HG02981 (cell line): ENCODE data around the gene BORCS5.

Source experiments
- ATAC-seq: cut with Tn5 transposase; IDR thresholded peaks from one replicate; pipeline ENCODE4 v1.9.1; 2021; ENCODE audit warnings: mild to moderate bottlenecking, moderate library complexity; ENCODE audit not compliant: unreplicated experiment

Gene BORCS5

DNA sequence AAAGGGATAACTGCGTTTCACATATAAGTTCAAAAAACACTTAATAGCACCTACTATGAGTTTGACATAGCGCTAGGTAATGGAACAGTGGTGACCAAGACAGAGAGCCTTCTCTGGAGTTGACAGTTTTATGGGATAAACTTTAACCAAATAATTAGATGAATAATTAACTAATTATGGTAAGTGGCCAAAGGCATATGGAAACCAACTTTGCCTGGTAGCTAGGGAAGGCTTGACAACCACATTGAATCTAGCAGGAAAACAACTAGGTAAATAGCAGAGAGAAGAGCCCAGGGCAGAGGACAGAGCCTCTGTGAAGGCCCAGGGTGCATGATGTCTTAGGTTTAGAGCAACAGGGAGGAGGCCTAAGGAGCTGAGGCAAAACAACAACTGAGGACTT is 153.7 kb downstream of the BORCS5 start:
- no peak for ATAC-seq

DNA sequence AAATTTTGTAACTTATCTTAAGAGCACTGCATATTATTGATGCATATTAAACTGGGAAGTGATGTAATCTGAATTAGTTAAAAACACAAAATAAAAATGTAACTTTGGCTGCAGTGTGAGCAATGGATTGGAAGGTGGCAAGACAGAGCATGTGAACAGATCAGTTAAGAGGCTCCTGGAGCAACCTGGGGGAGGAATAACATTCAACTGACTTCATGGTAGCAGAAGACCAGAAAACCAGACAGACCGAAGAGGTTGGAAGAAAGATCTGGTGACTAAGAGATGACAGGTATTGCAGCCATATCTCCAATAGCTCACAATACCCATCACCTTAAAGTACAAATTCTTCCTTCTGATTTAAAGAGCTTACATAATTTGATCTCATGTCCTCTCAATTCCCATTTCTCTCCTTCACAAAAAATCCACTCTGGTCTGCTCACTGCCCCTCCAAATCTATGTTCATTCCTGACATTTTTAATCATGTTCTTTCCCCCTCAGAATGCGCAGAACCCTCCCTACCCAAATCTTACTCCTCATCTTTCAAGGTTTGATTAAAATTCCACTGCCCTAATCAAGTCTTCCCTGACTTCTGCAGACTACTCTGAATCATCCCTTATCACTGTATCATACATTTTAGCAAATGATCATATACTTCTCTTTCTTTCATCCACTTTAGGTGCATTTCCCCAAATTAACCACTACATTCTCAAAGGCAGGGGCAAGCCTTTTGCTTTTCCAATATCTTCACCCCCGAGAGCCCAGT is 154.3 kb downstream of the BORCS5 start:
- no peak for ATAC-seq

GRCh38 chr12:12511895-12512711 is 155.2 kb downstream of the BORCS5 start:
- no peak for ATAC-seq

DNA sequence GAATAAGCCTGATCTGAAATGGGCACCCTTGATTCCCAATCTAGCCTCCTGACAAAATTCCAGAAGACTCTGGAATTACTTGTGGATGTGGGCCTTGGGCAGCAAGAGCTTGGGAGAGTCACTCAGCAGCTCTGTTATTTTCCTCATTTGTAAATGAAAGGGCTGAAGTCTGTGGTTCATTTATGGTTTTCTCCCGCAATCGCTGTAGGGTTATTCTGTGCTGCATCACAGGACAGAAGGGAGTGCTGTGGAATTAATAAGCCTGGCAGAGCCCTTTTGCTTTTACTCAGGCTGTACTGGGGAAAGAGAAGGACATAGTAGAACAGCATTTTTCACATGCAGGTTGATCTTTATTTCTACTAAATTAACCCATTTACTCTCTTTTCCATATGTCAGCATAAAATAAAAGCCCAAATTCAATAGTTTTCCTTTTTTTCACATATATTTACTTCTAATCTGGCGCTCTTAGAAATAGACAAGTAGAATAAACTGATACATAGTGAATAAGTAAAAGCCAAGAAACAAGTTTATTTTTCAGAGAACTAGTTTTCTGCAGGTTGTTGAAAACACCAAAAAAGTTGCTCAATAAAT is 156.6 kb downstream of the BORCS5 start:
- ATAC-seq = no peak

GRCh38 chr12:12518464-12518845 is 161.6 kb downstream of the BORCS5 start:
- no peak for ATAC-seq

GRCh38 chr12:12518919-12519318 is 162.0 kb downstream of the BORCS5 start:
- ATAC-seq = no peak
